ENCODE data around the gene TBC1D16. TPM values are rescaled to one million over a fixed set of nuclear protein-coding genes. Genes with fewer than 3 reads are reported as not detected.

Gene TBC1D16, protein sequence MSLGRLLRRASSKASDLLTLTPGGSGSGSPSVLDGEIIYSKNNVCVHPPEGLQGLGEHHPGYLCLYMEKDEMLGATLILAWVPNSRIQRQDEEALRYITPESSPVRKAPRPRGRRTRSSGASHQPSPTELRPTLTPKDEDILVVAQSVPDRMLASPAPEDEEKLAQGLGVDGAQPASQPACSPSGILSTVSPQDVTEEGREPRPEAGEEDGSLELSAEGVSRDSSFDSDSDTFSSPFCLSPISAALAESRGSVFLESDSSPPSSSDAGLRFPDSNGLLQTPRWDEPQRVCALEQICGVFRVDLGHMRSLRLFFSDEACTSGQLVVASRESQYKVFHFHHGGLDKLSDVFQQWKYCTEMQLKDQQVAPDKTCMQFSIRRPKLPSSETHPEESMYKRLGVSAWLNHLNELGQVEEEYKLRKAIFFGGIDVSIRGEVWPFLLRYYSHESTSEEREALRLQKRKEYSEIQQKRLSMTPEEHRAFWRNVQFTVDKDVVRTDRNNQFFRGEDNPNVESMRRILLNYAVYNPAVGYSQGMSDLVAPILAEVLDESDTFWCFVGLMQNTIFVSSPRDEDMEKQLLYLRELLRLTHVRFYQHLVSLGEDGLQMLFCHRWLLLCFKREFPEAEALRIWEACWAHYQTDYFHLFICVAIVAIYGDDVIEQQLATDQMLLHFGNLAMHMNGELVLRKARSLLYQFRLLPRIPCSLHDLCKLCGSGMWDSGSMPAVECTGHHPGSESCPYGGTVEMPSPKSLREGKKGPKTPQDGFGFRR
- total RNA-seq = 28.8 and 38.1 TPM in 2 replicates
- polyA plus RNA-seq = 19.5 and 24.5 TPM in 2 replicates

DNA sequence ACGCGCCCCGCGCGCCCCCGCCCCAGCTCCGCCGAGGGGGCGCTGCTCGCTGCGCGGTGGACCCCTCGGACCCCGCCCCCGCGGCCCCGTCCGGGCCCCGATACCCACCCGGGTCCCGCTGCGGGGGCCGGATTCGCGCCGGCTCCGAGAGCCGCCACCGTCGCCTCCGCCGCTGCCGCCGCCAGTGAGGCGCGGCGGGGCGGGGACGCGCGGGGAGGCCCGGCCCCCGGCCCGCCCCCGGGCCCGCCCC is at the start of gene TBC1D16:
Gene TBC1D16 (minus strand): TSS at position 186 of the 250 bp plus-strand sequence. CDS start 22,325 bp downstream, outside the sequence.
- H3K4me3 ChIP-seq = peak within 1 kb of the TSS; percentile 90
- H3K36me3 ChIP-seq (replicated peaks; ENCODE audit: insufficient read depth, low read depth) = no peaks in the 10 kb centered on the region
- no peak for TF ChIP-seq EZH2 (IDR thresholded peaks at IDR 0.05; ENCODE audit: borderline replicate concordance)
- TF ChIP-seq EZH2phosphoT487 (IDR thresholded peaks at IDR 0.05; ENCODE audit: low read depth, severe bottlenecking, unreplicated experiment) = no peak
- TF ChIP-seq, protein P1, sequence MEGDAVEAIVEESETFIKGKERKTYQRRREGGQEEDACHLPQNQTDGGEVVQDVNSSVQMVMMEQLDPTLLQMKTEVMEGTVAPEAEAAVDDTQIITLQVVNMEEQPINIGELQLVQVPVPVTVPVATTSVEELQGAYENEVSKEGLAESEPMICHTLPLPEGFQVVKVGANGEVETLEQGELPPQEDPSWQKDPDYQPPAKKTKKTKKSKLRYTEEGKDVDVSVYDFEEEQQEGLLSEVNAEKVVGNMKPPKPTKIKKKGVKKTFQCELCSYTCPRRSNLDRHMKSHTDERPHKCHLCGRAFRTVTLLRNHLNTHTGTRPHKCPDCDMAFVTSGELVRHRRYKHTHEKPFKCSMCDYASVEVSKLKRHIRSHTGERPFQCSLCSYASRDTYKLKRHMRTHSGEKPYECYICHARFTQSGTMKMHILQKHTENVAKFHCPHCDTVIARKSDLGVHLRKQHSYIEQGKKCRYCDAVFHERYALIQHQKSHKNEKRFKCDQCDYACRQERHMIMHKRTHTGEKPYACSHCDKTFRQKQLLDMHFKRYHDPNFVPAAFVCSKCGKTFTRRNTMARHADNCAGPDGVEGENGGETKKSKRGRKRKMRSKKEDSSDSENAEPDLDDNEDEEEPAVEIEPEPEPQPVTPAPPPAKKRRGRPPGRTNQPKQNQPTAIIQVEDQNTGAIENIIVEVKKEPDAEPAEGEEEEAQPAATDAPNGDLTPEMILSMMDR (IDR thresholded peaks at IDR 0.05; ENCODE audit: poor library complexity) = no peak
- peaks cover 29% of the 10 kb centered on the region for H4K20me1 ChIP-seq (ENCODE audit: insufficient read depth, poor library complexity, severe bottlenecking)
- peaks cover 40% of the 10 kb centered on the region for H3K79me2 ChIP-seq
- no CpG with 5 or more reads among the region's 46 CpGs for WGBS (ENCODE audit: low lambda C conversion rate, missing lambda C conversion rate)
- H3K4me2 ChIP-seq = peak within 1 kb of the TSS; percentile 100
- DNase-seq (ENCODE audit: low spot score) = peak; percentile 93
- peak within 1 kb of the TSS; percentile 99 for H2AFZ ChIP-seq
- H3K9me2 ChIP-seq (replicated peaks; ENCODE audit: insufficient read depth) = no peaks in the 10 kb centered on the region
- peak within 1 kb of the TSS; percentile 100 for H3K27ac ChIP-seq
- H3K27me3 ChIP-seq = no peaks in the 10 kb centered on the region
- peaks cover 7% of the 10 kb centered on the region for H3K4me1 ChIP-seq (ENCODE audit: insufficient read depth)
- H3K9me3 ChIP-seq (ENCODE audit: low read depth) = no peaks in the 10 kb centered on the region

DNA sequence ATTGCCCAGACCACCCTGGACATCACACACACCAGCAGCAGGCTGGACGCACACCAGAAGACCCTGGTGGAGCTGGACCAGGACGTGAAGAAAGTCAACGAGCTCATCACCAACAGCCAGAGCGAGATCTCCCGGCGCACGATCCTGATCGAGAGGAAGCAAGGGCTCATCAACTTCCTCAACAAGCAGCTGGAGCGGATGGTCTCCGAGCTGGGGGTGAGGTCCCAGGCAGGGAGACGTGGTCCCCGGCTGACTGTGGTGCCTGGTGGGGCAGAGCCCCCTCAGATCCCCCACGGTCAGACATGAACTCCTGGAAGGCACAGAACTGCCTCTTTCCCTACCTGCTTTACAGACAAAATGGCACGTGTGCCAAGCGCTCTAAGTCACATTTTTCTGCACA is 49.1 kb upstream of the TBC1D16 start:
- H3K4me2 ChIP-seq = no peak overlapping the region
- H3K4me3 ChIP-seq = no peak overlapping the region
- TF ChIP-seq EZH2phosphoT487 (IDR thresholded peaks at IDR 0.05; ENCODE audit: low read depth, severe bottlenecking, unreplicated experiment) = no peak
- TF ChIP-seq, protein P1 (IDR thresholded peaks at IDR 0.05; ENCODE audit: poor library complexity) = no peak
- no peak for TF ChIP-seq EZH2 (IDR thresholded peaks at IDR 0.05; ENCODE audit: borderline replicate concordance)
- H3K4me1 ChIP-seq (ENCODE audit: insufficient read depth) = no peaks in the 10 kb centered on the region
- no peaks in the 10 kb centered on the region for H3K36me3 ChIP-seq (replicated peaks; ENCODE audit: insufficient read depth, low read depth)
- no peaks in the 10 kb centered on the region for H3K79me2 ChIP-seq
- no peaks in the 10 kb centered on the region for H3K9me2 ChIP-seq (replicated peaks; ENCODE audit: insufficient read depth)
- no peak overlapping the region for H2AFZ ChIP-seq
- H4K20me1 ChIP-seq (ENCODE audit: insufficient read depth, poor library complexity, severe bottlenecking) = no peaks in the 10 kb centered on the region
- H3K27me3 ChIP-seq = no peaks in the 10 kb centered on the region
- H3K27ac ChIP-seq = no peak overlapping the region
- no peaks in the 10 kb centered on the region for H3K9me3 ChIP-seq (ENCODE audit: low read depth)
- DNase-seq (ENCODE audit: low spot score) = no peak
- 92% methylated on average over 15 of the region's 15 CpGs for WGBS (ENCODE audit: low lambda C conversion rate, missing lambda C conversion rate)

DNA sequence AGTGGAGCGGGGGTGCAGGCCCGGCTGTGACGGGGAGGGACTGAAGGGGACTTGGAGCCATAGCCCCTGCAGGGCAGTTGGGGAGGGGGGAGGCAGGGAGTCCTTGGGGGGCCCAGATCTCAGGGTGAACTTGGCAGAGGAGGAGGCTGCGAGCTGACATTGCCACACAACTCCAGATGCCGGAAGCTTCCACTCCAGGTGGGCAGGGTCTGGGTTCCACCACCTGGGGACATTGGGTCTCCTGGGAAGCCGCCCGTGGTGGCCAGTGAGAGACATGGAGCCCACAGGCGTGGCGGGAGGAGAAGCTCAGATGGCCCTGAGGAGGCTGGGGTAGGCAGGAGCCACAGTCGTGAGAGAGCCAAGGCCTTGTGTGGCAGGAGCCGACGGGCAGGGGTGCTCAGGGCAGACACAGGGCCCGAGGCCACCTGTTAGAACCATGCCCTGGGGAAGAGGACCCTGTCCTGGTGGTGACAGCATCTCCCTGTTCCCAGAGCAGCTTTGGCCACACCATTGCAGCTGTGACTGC is 47.5 kb upstream of the TBC1D16 start:
- H3K4me1 ChIP-seq (ENCODE audit: insufficient read depth) = no peaks in the 10 kb centered on the region
- no peaks in the 10 kb centered on the region for H3K9me2 ChIP-seq (replicated peaks; ENCODE audit: insufficient read depth)
- WGBS (ENCODE audit: low lambda C conversion rate, missing lambda C conversion rate) = 86% methylated on average over 12 of the region's 13 CpGs
- no peaks in the 10 kb centered on the region for H3K9me3 ChIP-seq (ENCODE audit: low read depth)
- no peaks in the 10 kb centered on the region for H4K20me1 ChIP-seq (ENCODE audit: insufficient read depth, poor library complexity, severe bottlenecking)
- H3K27ac ChIP-seq = no peak overlapping the region
- no peaks in the 10 kb centered on the region for H3K79me2 ChIP-seq
- H3K4me3 ChIP-seq = no peak overlapping the region
- H3K36me3 ChIP-seq (replicated peaks; ENCODE audit: insufficient read depth, low read depth) = no peaks in the 10 kb centered on the region
- no peak for DNase-seq (ENCODE audit: low spot score)
- TF ChIP-seq EZH2phosphoT487 (IDR thresholded peaks at IDR 0.05; ENCODE audit: low read depth, severe bottlenecking, unreplicated experiment) (no peak), EZH2 (IDR thresholded peaks at IDR 0.05; ENCODE audit: borderline replicate concordance) (no peak)
- TF ChIP-seq, protein P1 (IDR thresholded peaks at IDR 0.05; ENCODE audit: poor library complexity) = no peak
- H3K27me3 ChIP-seq = no peaks in the 10 kb centered on the region
- no peak overlapping the region for H2AFZ ChIP-seq
- H3K4me2 ChIP-seq = peak overlapping the region; percentile 51

Measured in hepatocyte (in vitro differentiated cells).